HepG2 (cell line): ENCODE results near the gene TRAPPC3. TPM values are rescaled to one million over a fixed set of nuclear protein-coding genes. Genes with fewer than 3 reads are reported as not detected.

ENCODE experiments used
- BCL6 ChIP-seq: IDR thresholded peaks from 2 replicates; pipeline ENCODE4 v1.6.1; 2016; ENCODE audit warnings: missing genetic modification reagents, missing compliant biosample characterization
- DMAP1 ChIP-seq: IDR thresholded peaks from 2 replicates; pipeline ENCODE4 v1.6.1; 2016
- GTF2F1 ChIP-seq: fragments of 150-350 bp; IDR thresholded peaks from 2 replicates; pipeline ENCODE4 v1.6.1; 2014; ENCODE audit warnings: low read length
- HMGA1 ChIP-seq: sonication (generic); formaldehyde crosslinking; conservative IDR thresholded peaks from 2 replicates; pipeline ENCODE4 v1.4.0; 2020; ENCODE audit warnings: missing genetic modification reagents
- KDM4B ChIP-seq: sonication (generic); formaldehyde crosslinking; IDR thresholded peaks from 2 replicates; pipeline ENCODE4 v1.4.0; 2020; ENCODE audit warnings: missing genetic modification reagents
- KMT2A ChIP-seq: sonication (generic); formaldehyde crosslinking; IDR thresholded peaks from 2 replicates; pipeline ENCODE4 v1.4.0; 2020; ENCODE audit warnings: missing genetic modification reagents
- MAX ChIP-seq: IDR thresholded peaks from 2 replicates; pipeline ENCODE4 v1.6.1; 2012; ENCODE audit warnings: inconsistent platforms
- NFKB2 ChIP-seq: sonication (generic); formaldehyde crosslinking; IDR thresholded peaks from 2 replicates; pipeline ENCODE4 v1.4.0; 2020; ENCODE audit warnings: missing genetic modification reagents, borderline replicate concordance
- RFX3 ChIP-seq: IDR thresholded peaks from 2 replicates; pipeline ENCODE4 v1.6.1; 2016; ENCODE audit warnings: missing biosample characterization, missing genetic modification reagents
- SMARCE1 ChIP-seq: fragments of 450-650 bp; IDR thresholded peaks from 2 replicates; pipeline ENCODE4 v1.6.1; 2017; ENCODE audit warnings: borderline replicate concordance
- SP140L ChIP-seq: sonication (generic); formaldehyde crosslinking; IDR thresholded peaks from 2 replicates; pipeline ENCODE4 v1.4.0; 2020; ENCODE audit warnings: missing genetic modification reagents, borderline replicate concordance
- SP5 ChIP-seq: IDR thresholded peaks from 2 replicates; pipeline ENCODE4 v1.6.1; 2016; ENCODE audit warnings: low read depth, borderline replicate concordance
- STAT5B ChIP-seq: sonication (generic); formaldehyde crosslinking; IDR thresholded peaks from 2 replicates; pipeline ENCODE4 v1.4.0; 2020; ENCODE audit warnings: missing genetic modification reagents
- TBP ChIP-seq: sonication (generic); formaldehyde crosslinking; IDR thresholded peaks from 2 replicates; pipeline ENCODE4 v1.5.0; 2020; ENCODE audit warnings: missing genetic modification reagents
- ZBTB1 ChIP-seq: sonication (generic); formaldehyde crosslinking; IDR thresholded peaks from 2 replicates; pipeline ENCODE4 v1.4.0; 2020; ENCODE audit warnings: missing genetic modification reagents, borderline replicate concordance
- ZBTB20 ChIP-seq: sonication (generic); formaldehyde crosslinking; IDR thresholded peaks from 2 replicates; pipeline ENCODE4 v1.8.1; 2023; ENCODE audit warnings: missing genetic modification reagents, low read depth, mild to moderate bottlenecking, borderline replicate concordance
- ZNF333 ChIP-seq: sonication (generic); formaldehyde crosslinking; IDR thresholded peaks from 2 replicates; pipeline ENCODE4 v1.4.0; 2020; ENCODE audit warnings: mild to moderate bottlenecking, missing genetic modification reagents, borderline replicate concordance
- ZNF761 ChIP-seq: sonication (generic); formaldehyde crosslinking; conservative IDR thresholded peaks from 2 replicates; pipeline ENCODE4 v1.4.0; 2020; ENCODE audit warnings: mild to moderate bottlenecking, missing genetic modification reagents
- ZNF850 ChIP-seq: sonication (generic); formaldehyde crosslinking; conservative IDR thresholded peaks from 2 replicates; pipeline ENCODE4 v1.9.0; 2021; ENCODE audit warnings: mild to moderate bottlenecking, missing genetic modification reagents
- polyA plus RNA-seq, 8 experiments: library from polyadenylated mRNA; depleted of rRNA in 3 of 8; stranded (reverse) in 7 of 8; unstranded in 1 of 8; fragments of >200 nt; fragmentation: Illumina TruSeq in 4 of 8; extraction: Trizol in 4 of 8; gene quantifications; 2 replicates each; pipeline versions ENCODE4 v1.2.1 to v1.2.3, GENCODE V29; 2011 to 2016; ENCODE audit warnings: low read depth in 4 of 8, missing spikeins in 1 of 8, mixed read lengths in 1 of 8; ENCODE audit not compliant: insufficient read depth in 1 of 8
- total RNA-seq, 5 experiments: library from RNA; depleted of rRNA; stranded (reverse); fragments of >200 nt; fragmentation: Illumina TruSeq; extraction: Trizol; gene quantifications; 2 replicates each; pipeline ENCODE4 v1.2.3, GENCODE V29; 2016; ENCODE audit warnings: low read depth in 1 of 5
- TF ChIP-seq, protein P1 (sequence below): sonication (generic); formaldehyde crosslinking; IDR thresholded peaks from 2 replicates; pipeline ENCODE4 v1.4.0; 2020; ENCODE audit warnings: missing genetic modification reagents
- TF ChIP-seq, protein P2 (sequence below): IDR thresholded peaks from 2 replicates; pipeline ENCODE4 v1.6.1; 2016; ENCODE audit warnings: missing compliant biosample characterization, missing genetic modification reagents, borderline replicate concordance
- TF ChIP-seq, protein P3 (sequence below): sonication (generic); formaldehyde crosslinking; IDR thresholded peaks from 2 replicates; pipeline ENCODE4 v1.9.0; 2021; ENCODE audit warnings: missing genetic modification reagents, mild to moderate bottlenecking, borderline replicate concordance
- TF ChIP-seq, protein P4 (sequence below): sonication (generic); formaldehyde crosslinking; IDR thresholded peaks from 2 replicates; pipeline ENCODE4 v1.5.0; 2020; ENCODE audit warnings: mild to moderate bottlenecking, missing genetic modification reagents
- TF ChIP-seq, protein P5 (sequence below): sonication (generic); formaldehyde crosslinking; conservative IDR thresholded peaks from 2 replicates; pipeline ENCODE4 v1.4.0; 2020; ENCODE audit warnings: missing genetic modification reagents

Gene TRAPPC3
- total and polyA plus RNA-seq, 2 of the 13 experiments (the other 11 are each of a cell fraction or from before 2014, with no cell fraction given): 53.7 to 62.4 TPM

DNA sequence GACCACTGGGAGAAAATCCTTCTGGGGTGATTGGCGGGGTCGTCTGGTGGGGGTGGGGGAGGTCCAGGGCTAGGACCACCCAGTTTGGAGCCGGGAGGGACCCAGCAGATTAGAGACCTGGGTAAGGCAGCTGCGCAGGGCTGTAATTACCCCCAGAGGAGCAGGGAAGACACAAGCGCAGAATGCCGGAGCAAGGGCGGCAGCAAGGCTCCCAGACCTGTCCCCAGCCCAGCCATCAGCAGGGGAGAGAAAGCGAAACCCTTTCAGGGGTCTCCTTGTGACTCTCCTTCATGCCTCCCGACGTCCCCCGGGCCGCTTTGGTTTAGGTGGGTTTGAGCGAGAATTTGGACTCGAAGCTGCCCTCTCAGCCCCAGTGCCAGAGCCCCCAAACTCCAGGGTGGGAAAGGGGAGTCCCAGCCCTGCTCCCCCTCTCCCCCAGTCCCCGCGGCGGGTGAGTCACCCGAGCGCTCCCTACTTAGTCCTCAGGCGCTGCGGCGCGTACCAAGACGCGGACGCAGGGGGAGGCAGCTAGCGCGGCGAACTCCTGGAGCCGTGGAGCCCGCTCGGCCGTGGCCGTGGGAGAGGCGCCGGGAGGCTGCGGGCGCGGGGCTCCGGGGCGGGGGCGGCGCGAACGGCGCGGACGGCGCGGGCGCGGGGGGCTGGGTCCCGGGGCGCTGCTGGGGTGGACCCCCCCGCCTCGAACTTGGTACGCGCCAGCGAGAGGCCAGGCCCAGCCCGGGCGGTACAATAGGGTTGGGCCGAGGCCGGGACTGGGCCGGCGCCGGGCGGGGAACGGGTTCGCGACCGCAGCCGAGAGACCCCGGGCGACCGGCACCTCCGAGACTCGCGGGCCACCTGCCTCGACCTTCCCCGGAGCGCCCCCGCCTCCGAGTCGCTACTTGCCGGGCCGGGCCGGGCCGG, 6.4 kb upstream of the TRAPPC3 start, which contains the start of gene MAP7D1 (continued):
- no peak for TF ChIP-seq HMGA1
- TF ChIP-seq BCL6 (CRISPR knock-in tag): no peak
- no peak for TF ChIP-seq GTF2F1
- no peak for TF ChIP-seq TBP (CRISPR knock-in tag)
- TF ChIP-seq, protein P1, sequence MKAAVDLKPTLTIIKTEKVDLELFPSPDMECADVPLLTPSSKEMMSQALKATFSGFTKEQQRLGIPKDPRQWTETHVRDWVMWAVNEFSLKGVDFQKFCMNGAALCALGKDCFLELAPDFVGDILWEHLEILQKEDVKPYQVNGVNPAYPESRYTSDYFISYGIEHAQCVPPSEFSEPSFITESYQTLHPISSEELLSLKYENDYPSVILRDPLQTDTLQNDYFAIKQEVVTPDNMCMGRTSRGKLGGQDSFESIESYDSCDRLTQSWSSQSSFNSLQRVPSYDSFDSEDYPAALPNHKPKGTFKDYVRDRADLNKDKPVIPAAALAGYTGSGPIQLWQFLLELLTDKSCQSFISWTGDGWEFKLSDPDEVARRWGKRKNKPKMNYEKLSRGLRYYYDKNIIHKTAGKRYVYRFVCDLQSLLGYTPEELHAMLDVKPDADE: no peak
- no peak for TF ChIP-seq ZNF850 (CRISPR knock-in tag)
- no peak for TF ChIP-seq RFX3 (CRISPR knock-in tag)
- TF ChIP-seq, protein P2, sequence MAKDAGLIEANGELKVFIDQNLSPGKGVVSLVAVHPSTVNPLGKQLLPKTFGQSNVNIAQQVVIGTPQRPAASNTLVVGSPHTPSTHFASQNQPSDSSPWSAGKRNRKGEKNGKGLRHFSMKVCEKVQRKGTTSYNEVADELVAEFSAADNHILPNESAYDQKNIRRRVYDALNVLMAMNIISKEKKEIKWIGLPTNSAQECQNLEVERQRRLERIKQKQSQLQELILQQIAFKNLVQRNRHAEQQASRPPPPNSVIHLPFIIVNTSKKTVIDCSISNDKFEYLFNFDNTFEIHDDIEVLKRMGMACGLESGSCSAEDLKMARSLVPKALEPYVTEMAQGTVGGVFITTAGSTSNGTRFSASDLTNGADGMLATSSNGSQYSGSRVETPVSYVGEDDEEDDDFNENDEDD: no peak
- TF ChIP-seq KMT2A (CRISPR knock-in tag): no peak
- TF ChIP-seq ZNF333 (CRISPR knock-in tag): no peak
- TF ChIP-seq DMAP1: 0 out of 2 replicates have a peak, but pooled peaks have one; percentile 16
- TF ChIP-seq, protein P3, sequence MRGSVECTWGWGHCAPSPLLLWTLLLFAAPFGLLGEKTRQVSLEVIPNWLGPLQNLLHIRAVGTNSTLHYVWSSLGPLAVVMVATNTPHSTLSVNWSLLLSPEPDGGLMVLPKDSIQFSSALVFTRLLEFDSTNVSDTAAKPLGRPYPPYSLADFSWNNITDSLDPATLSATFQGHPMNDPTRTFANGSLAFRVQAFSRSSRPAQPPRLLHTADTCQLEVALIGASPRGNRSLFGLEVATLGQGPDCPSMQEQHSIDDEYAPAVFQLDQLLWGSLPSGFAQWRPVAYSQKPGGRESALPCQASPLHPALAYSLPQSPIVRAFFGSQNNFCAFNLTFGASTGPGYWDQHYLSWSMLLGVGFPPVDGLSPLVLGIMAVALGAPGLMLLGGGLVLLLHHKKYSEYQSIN (CRISPR knock-in tag): no peak
- no peak for TF ChIP-seq ZBTB20 (CRISPR knock-in tag)
- TF ChIP-seq ZBTB1 (CRISPR knock-in tag): no peak
- no peak for TF ChIP-seq SP140L (CRISPR knock-in tag)
- TF ChIP-seq, protein P4, sequence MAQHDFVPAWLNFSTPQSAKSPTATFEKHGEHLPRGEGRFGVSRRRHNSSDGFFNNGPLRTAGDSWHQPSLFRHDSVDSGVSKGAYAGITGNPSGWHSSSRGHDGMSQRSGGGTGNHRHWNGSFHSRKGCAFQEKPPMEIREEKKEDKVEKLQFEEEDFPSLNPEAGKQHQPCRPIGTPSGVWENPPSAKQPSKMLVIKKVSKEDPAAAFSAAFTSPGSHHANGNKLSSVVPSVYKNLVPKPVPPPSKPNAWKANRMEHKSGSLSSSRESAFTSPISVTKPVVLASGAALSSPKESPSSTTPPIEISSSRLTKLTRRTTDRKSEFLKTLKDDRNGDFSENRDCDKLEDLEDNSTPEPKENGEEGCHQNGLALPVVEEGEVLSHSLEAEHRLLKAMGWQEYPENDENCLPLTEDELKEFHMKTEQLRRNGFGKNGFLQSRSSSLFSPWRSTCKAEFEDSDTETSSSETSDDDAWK (CRISPR knock-in tag): no peak
- TF ChIP-seq NFKB2: no peak
- no peak for TF ChIP-seq STAT5B (CRISPR knock-in tag)
- TF ChIP-seq ZNF761 (CRISPR knock-in tag): no peak
- no peak for TF ChIP-seq MAX
- TF ChIP-seq KDM4B (CRISPR knock-in tag): no peak
- TF ChIP-seq SMARCE1: no peak
- no peak for TF ChIP-seq SP5 (CRISPR knock-in tag)
- TF ChIP-seq, protein P5, sequence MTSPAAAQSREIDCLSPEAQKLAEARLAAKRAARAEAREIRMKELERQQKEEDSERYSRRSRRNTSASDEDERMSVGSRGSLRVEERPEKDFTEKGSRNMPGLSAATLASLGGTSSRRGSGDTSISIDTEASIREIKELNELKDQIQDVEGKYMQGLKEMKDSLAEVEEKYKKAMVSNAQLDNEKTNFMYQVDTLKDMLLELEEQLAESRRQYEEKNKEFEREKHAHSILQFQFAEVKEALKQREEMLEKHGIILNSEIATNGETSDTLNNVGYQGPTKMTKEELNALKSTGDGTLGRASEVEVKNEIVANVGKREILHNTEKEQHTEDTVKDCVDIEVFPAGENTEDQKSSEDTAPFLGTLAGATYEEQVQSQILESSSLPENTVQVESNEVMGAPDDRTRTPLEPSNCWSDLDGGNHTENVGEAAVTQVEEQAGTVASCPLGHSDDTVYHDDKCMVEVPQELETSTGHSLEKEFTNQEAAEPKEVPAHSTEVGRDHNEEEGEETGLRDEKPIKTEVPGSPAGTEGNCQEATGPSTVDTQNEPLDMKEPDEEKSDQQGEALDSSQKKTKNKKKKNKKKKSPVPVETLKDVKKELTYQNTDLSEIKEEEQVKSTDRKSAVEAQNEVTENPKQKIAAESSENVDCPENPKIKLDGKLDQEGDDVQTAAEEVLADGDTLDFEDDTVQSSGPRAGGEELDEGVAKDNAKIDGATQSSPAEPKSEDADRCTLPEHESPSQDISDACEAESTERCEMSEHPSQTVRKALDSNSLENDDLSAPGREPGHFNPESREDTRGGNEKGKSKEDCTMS (CRISPR knock-in tag): no peak
